Measurements from ENCODE around the gene PRORP. TPM values are rescaled to one million over a fixed set of nuclear protein-coding genes. Genes with fewer than 3 reads are reported as not detected.

The PRORP gene
- total and polyA plus RNA-seq, 2 of the 13 experiments (the other 11 are each of a cell fraction or from before 2014, with no cell fraction given), result 48.9 to 88.7 TPM

DNA sequence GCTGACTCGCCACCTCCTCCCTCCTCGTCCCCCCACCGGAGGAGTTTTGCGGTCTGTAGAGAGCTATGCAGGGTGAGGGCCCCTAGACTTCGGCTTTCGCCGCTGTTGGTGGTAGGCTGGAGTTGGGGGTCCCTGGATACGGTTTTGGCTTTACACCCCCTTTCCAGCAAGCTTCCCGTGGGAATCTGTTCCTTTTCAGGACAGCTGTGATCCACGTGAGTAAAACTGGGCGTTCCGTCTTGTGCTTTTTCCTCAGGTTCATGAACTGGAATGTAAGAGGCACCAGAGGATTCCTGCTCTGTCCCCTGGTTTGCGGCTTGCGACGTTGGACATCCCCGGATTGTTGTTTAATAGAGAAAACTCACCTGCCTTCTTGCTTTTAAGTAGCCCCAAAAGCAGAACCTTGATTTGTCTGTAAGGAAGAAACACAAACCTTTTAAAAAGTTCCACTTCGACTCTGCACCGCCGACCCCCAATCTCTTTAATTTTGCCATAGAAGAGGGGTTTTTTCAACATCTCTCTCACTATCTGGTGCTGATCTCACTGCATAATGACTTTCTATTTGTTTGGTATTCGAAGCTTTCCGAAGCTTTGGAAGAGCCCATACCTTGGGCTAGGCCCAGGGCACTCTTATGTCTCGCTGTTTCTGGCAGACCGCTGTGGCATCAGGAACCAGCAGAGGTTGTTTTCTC, 490 bp downstream of the PRORP start:
- peak overlapping the region; percentile 90 for H3K9ac ChIP-seq (ENCODE audit: insufficient read depth, low read depth, low read length)
- BruUV-seq (replicated peaks), result TSS peak; percentile 66
- ChIA-PET POLR2A (interaction anchor here (0.6 to 4.5 kb wide), 20 partner anchors 9 to 703 kb away, joined by 3 to 78 read pairs (median 8); partner anchors contain the start of genes BRMS1L, FAM177A1, NFKBIA and PSMA6), CTCF (ENCODE audit: low intra/inter-chr PET ratio, low total read pairs) (no interaction called here)
- in situ Hi-C loops (cut with HindIII; ENCODE audit: extremely low pct_ligation_motif_present, low pct_unique_long_range_greater_than_20kb), result loop anchor here (5.0 kb wide), 1 partner anchor 284 kb away; no protein-coding TSS in a partner anchor
- H3K9me3 ChIP-seq (ENCODE audit: low read length), result no peaks in the 10 kb centered on the region
- FAIRE-seq, result no peak
- peak overlapping the region; percentile 82 to 97 (median 86) for H3K4me3 ChIP-seq (replicated peaks in 1 of 3; ENCODE audit: insufficient read depth in 1 of 3, low read depth in 2 of 3, low read length in 3 of 3)
- peak overlapping the region; percentile 86 for H3K4me2 ChIP-seq (ENCODE audit: low read depth, low read length)
- intact Hi-C loops (cut with micrococcal nuclease; ENCODE audit: unreplicated experiment), result loop anchor here (1.0 to 10.0 kb wide), 7 partner anchors 77 to 682 kb away; partner anchors contain the start of genes FAM177A1, PSMA6, RALGAPA1 and SRP54
- H3K27ac ChIP-seq (ENCODE audit: extremely low read length, insufficient read depth, low read length), result peak overlapping the region; percentile 91
- H2AFZ ChIP-seq (ENCODE audit: low read length), result peak overlapping the region; percentile 94
- 1% methylated on average over 23 of the region's 23 CpGs for WGBS (ENCODE audit: low lambda C conversion rate)
- ATAC-seq, result peak; percentile 65
- H3K27me3 ChIP-seq (ENCODE audit: control insufficient read depth in 1 of 2, insufficient read depth in 2 of 2, low read length in 2 of 2), result peaks cover 0 to 5% of the 10 kb centered on the region in 2 experiments; a peak in 2 of 5 replicates
- peaks cover 60% of the 10 kb centered on the region for H3K4me1 ChIP-seq (ENCODE audit: insufficient read depth, low read length)
- H3K36me3 ChIP-seq (replicated peaks in 1 of 2; ENCODE audit: control insufficient read depth in 1 of 2, insufficient read depth in 2 of 2, low read length in 2 of 2), result no peaks in the 10 kb centered on the region; a peak in 2 of 5 replicates
- DNase-seq (ENCODE audit: low spot score), result peak; percentile 69
- no peaks in the 10 kb centered on the region for H4K20me1 ChIP-seq (ENCODE audit: insufficient read depth, low read length)
- peaks cover 38% of the 10 kb centered on the region for H3K79me2 ChIP-seq (ENCODE audit: insufficient read depth, low read length)
- TF ChIP-seq, protein P1, sequence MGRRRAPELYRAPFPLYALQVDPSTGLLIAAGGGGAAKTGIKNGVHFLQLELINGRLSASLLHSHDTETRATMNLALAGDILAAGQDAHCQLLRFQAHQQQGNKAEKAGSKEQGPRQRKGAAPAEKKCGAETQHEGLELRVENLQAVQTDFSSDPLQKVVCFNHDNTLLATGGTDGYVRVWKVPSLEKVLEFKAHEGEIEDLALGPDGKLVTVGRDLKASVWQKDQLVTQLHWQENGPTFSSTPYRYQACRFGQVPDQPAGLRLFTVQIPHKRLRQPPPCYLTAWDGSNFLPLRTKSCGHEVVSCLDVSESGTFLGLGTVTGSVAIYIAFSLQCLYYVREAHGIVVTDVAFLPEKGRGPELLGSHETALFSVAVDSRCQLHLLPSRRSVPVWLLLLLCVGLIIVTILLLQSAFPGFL (CRISPR knock-in tag; IDR thresholded peaks at IDR 0.05), result no peak
- TF ChIP-seq, protein P2, sequence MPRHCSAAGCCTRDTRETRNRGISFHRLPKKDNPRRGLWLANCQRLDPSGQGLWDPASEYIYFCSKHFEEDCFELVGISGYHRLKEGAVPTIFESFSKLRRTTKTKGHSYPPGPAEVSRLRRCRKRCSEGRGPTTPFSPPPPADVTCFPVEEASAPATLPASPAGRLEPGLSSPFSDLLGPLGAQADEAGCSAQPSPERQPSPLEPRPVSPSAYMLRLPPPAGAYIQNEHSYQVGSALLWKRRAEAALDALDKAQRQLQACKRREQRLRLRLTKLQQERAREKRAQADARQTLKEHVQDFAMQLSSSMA (CRISPR knock-in tag; IDR thresholded peaks at IDR 0.05), result peak; percentile 45; the same call in 1 of the 2 replicates
- no peak for TF ChIP-seq NPAS2 (CRISPR knock-in tag; IDR thresholded peaks at IDR 0.05; ENCODE audit: borderline replicate concordance)
- no peak for TF ChIP-seq CCAR2 (optimal IDR thresholded peaks at IDR 0.05; ENCODE audit: low read depth, low read length)
- peak; percentile 30; the same call in 1 of the 2 replicates for TF ChIP-seq MIER3 (CRISPR knock-in tag; IDR thresholded peaks at IDR 0.05; ENCODE audit: borderline replicate concordance)
- no peak for TF ChIP-seq ZNF446 (CRISPR knock-in tag; IDR thresholded peaks at IDR 0.05)
- TF ChIP-seq, protein P3, sequence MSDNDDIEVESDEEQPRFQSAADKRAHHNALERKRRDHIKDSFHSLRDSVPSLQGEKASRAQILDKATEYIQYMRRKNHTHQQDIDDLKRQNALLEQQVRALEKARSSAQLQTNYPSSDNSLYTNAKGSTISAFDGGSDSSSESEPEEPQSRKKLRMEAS (IDR thresholded peaks at IDR 0.05), result no peak
- TF ChIP-seq ZNF720 (CRISPR knock-in tag; IDR thresholded peaks at IDR 0.05), result no peak
- TF ChIP-seq MEIS2 (CRISPR knock-in tag; IDR thresholded peaks at IDR 0.05), result no peak
- no peak for TF ChIP-seq ZNF878 (CRISPR knock-in tag; IDR thresholded peaks at IDR 0.05)
- no peak; a peak in 2 of 4 replicates for TF ChIP-seq KLF16 (CRISPR knock-in tag; IDR thresholded peaks at IDR 0.05)
- no peak for TF ChIP-seq HDAC6 (IDR thresholded peaks at IDR 0.05; ENCODE audit: low read depth, low read length)
- TF ChIP-seq ZNF20 (CRISPR knock-in tag; IDR thresholded peaks at IDR 0.05), result peak; percentile 34; the same call in 1 of the 2 replicates
- TF ChIP-seq ZNF354B (CRISPR knock-in tag; IDR thresholded peaks at IDR 0.05), result 0 out of 2 replicates have a peak, but pooled peaks have one; percentile 17
- TF ChIP-seq ZFYVE20 (CRISPR knock-in tag; IDR thresholded peaks at IDR 0.05; ENCODE audit: borderline replicate concordance, low read depth), result no peak
- TF ChIP-seq KDM6A (CRISPR knock-in tag; IDR thresholded peaks at IDR 0.05; ENCODE audit: low read depth), result 0 out of 2 replicates have a peak, but pooled peaks have one; percentile 9
- peak; percentile 80; the same call in 1 of the 2 replicates for TF ChIP-seq HIVEP1 (CRISPR knock-in tag; IDR thresholded peaks at IDR 0.05)
- TF ChIP-seq GTF3A (CRISPR knock-in tag; conservative IDR thresholded peaks at IDR 0.05), result no peak
- TF ChIP-seq, protein P4, sequence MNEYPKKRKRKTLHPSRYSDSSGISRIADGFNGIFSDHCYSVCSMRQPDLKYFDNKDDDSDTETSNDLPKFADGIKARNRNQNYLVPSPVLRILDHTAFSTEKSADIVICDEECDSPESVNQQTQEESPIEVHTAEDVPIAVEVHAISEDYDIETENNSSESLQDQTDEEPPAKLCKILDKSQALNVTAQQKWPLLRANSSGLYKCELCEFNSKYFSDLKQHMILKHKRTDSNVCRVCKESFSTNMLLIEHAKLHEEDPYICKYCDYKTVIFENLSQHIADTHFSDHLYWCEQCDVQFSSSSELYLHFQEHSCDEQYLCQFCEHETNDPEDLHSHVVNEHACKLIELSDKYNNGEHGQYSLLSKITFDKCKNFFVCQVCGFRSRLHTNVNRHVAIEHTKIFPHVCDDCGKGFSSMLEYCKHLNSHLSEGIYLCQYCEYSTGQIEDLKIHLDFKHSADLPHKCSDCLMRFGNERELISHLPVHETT (CRISPR knock-in tag; conservative IDR thresholded peaks at IDR 0.05), result peak; percentile 45; the same call in 1 of the 2 replicates

Data from HepG2 (cell line).